ENCODE data around the gene SPIB.
A peak's percentile ranks its signal among the peaks of the same experiment; 100 is the strongest.
"Not testable (repeated sequence)": the region's sequence is repeated elsewhere in the genome, so short reads cannot be mapped to it uniquely, and the experiment has no call there.

Gene SPIB

DNA sequence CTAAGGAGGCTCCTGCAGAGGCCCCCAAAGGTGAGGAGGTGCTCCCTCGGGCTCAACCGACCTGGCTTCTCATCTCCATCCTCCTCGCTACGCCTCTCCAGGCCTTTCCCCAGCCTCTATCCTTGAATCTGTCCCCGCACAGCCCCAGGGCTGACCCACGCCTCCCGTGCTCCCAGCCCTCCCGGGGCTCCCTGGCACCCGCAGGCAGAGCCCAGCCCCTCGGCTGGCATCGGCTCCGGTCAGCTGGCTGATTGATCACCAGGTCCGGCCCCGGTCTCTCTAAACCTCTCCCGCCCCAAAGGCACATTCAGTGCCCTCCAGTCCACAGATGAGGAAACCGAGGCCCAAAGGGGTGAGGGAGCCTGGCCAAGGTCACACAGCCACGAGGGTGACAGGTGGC lies 16.5 kb downstream of the SPIB start:
- Histone ChIP-seq H3K9me3 (ENCODE audit: control insufficient read depth, low read length) (no peaks in the 10 kb centered on the region), H4K91ac (ENCODE audit: low read length) (no peak overlapping the region), H3K4me1 (ENCODE audit: control insufficient read depth, insufficient read depth, low read depth, low read length) (peaks cover 36% of the 10 kb centered on the region), H3K4me2 (ENCODE audit: low read length, poor library complexity, severe bottlenecking) (no peak overlapping the region), H2BK120ac (ENCODE audit: low read depth, low read length) (no peak overlapping the region), H2AK5ac (ENCODE audit: low read length, severe bottlenecking) (peak overlapping the region; percentile 6), H2AFZ (ENCODE audit: low read depth, low read length) (no peak overlapping the region), H3K4me3 (ENCODE audit: insufficient read depth in 1 of 2, low read depth in 1 of 2, low read length in 2 of 2) (no peak overlapping the region), H2BK15ac (ENCODE audit: low read depth, poor library complexity, severe bottlenecking) (no peak overlapping the region), H2BK12ac (ENCODE audit: low read length in 2 of 2) (no peak overlapping the region), H3K14ac (ENCODE audit: low read length in 2 of 2) (no peak overlapping the region), H3K79me1 (replicated peaks; ENCODE audit: low read length, poor library complexity, severe bottlenecking) (no peaks in the 10 kb centered on the region), H3K27me3 (ENCODE audit: control insufficient read depth in 1 of 2, insufficient read depth in 1 of 2, low read length in 2 of 2) (peaks cover 0 to 48% of the 10 kb centered on the region in 2 experiments), H3K4ac (ENCODE audit: low read depth in 1 of 2, low read length in 2 of 2) (no peak overlapping the region), H3K23ac (ENCODE audit: low read length in 2 of 2) (no peak overlapping the region), H4K8ac (ENCODE audit: low read length) (no peak overlapping the region), H3K36me3 (ENCODE audit: control insufficient read depth in 1 of 2, insufficient read depth in 2 of 2, low read depth in 1 of 2, low read length in 2 of 2) (peaks cover 0 to 8% of the 10 kb centered on the region in 2 experiments), H2BK5ac (ENCODE audit: low read depth, low read length, poor library complexity, severe bottlenecking) (no peak overlapping the region), H3K9ac (ENCODE audit: low read length) (no peak overlapping the region), H3K27ac (ENCODE audit: low read length, poor library complexity, severe bottlenecking) (no peak overlapping the region), H3K18ac (ENCODE audit: low read depth in 1 of 2, low read length in 2 of 2) (no peak overlapping the region)
- DNase-seq = no peak
- WGBS = 92% methylated on average over 13 of the region's 17 CpGs

GRCh38 chr19:50435627-50436026 lies 16.9 kb downstream of the SPIB start:
- no peak overlapping the region for H3K14ac ChIP-seq (ENCODE audit: low read length in 2 of 2)
- H3K36me3 ChIP-seq (ENCODE audit: control insufficient read depth in 1 of 2, insufficient read depth in 2 of 2, low read depth in 1 of 2, low read length in 2 of 2) = peaks cover 0 to 8% of the 10 kb centered on the region in 2 experiments
- no peak overlapping the region for H2BK15ac ChIP-seq (ENCODE audit: low read depth, poor library complexity, severe bottlenecking)
- H2BK12ac ChIP-seq (ENCODE audit: low read length in 2 of 2) = no peak overlapping the region
- H3K4me2 ChIP-seq (ENCODE audit: low read length, poor library complexity, severe bottlenecking) = no peak overlapping the region
- no peak overlapping the region for H3K27ac ChIP-seq (ENCODE audit: low read length, poor library complexity, severe bottlenecking)
- H3K79me1 ChIP-seq (replicated peaks; ENCODE audit: low read length, poor library complexity, severe bottlenecking) = no peaks in the 10 kb centered on the region
- H3K9ac ChIP-seq (ENCODE audit: low read length) = no peak overlapping the region
- no peak for DNase-seq
- no peak overlapping the region for H3K4me3 ChIP-seq (ENCODE audit: insufficient read depth in 1 of 2, low read depth in 1 of 2, low read length in 2 of 2)
- H3K18ac ChIP-seq (ENCODE audit: low read depth in 1 of 2, low read length in 2 of 2) = no peak overlapping the region
- no peak overlapping the region for H4K8ac ChIP-seq (ENCODE audit: low read length)
- H3K23ac ChIP-seq (ENCODE audit: low read length in 2 of 2) = no peak overlapping the region
- H2AFZ ChIP-seq (ENCODE audit: low read depth, low read length) = no peak overlapping the region
- H4K91ac ChIP-seq (ENCODE audit: low read length) = no peak overlapping the region
- H3K9me3 ChIP-seq (ENCODE audit: control insufficient read depth, low read length) = no peaks in the 10 kb centered on the region
- no peak overlapping the region for H2BK5ac ChIP-seq (ENCODE audit: low read depth, low read length, poor library complexity, severe bottlenecking)
- no peak overlapping the region for H2BK120ac ChIP-seq (ENCODE audit: low read depth, low read length)
- H3K27me3 ChIP-seq (ENCODE audit: control insufficient read depth in 1 of 2, insufficient read depth in 1 of 2, low read length in 2 of 2) = peaks cover 0 to 44% of the 10 kb centered on the region in 2 experiments
- H2AK5ac ChIP-seq (ENCODE audit: low read length, severe bottlenecking) = no peak overlapping the region
- H3K4ac ChIP-seq (ENCODE audit: low read depth in 1 of 2, low read length in 2 of 2) = no peak overlapping the region
- 88% methylated on average over 11 of the region's 12 CpGs for WGBS
- H3K4me1 ChIP-seq (ENCODE audit: control insufficient read depth, insufficient read depth, low read depth, low read length) = peaks cover 36% of the 10 kb centered on the region

DNA sequence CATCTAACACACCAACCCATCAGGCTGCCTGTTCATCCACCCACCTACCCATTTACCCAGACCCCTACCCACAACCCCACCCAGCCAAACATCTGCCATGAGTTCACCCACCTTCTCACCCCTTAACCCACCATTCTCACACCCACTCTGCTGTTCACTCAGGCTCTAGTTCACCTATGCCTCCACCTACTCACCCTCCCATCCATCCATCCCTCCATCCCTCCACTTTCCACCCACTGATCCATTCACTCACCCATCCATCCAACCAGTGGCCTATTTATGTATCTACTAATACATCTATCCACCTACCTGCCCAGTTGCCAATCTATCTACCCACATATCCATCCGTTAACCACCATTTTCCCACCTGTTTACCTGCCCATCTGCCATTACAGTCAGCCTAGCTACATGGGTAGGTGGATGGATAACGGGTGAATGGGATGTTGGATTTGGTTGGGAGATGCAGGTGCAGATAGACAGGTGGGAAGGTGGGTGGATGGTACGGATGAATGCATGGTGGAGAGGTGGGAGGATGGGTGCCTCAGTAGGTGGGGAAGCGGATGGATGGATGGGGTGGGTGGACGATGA lies 19.2 kb downstream of the SPIB start:
- no peak overlapping the region for H3K27ac ChIP-seq (ENCODE audit: low read length, poor library complexity, severe bottlenecking)
- H2AFZ ChIP-seq (ENCODE audit: low read depth, low read length) = no peak overlapping the region
- H3K27me3 ChIP-seq (ENCODE audit: control insufficient read depth in 1 of 2, insufficient read depth in 1 of 2, low read length in 2 of 2) = peaks cover 0 to 30% of the 10 kb centered on the region in 2 experiments
- H3K4ac ChIP-seq (ENCODE audit: low read depth in 1 of 2, low read length in 2 of 2) = no peak overlapping the region
- H3K23ac ChIP-seq (ENCODE audit: low read length in 2 of 2) = no peak overlapping the region
- no peak overlapping the region for H3K14ac ChIP-seq (ENCODE audit: low read length in 2 of 2)
- no peak overlapping the region for H3K4me3 ChIP-seq (ENCODE audit: insufficient read depth in 1 of 2, low read depth in 1 of 2, low read length in 2 of 2)
- no peak overlapping the region for H4K8ac ChIP-seq (ENCODE audit: low read length)
- H3K4me1 ChIP-seq (ENCODE audit: control insufficient read depth, insufficient read depth, low read depth, low read length) = peaks cover 25% of the 10 kb centered on the region
- H3K36me3 ChIP-seq (ENCODE audit: control insufficient read depth in 1 of 2, insufficient read depth in 2 of 2, low read depth in 1 of 2, low read length in 2 of 2) = peaks cover 0 to 8% of the 10 kb centered on the region in 2 experiments
- H2AK5ac ChIP-seq (ENCODE audit: low read length, severe bottlenecking) = no peak overlapping the region
- H2BK12ac ChIP-seq (ENCODE audit: low read length in 2 of 2) = no peak overlapping the region
- 85% methylated on average over 5 of the region's 5 CpGs for WGBS
- H3K18ac ChIP-seq (ENCODE audit: low read depth in 1 of 2, low read length in 2 of 2) = no peak overlapping the region
- no peak for DNase-seq
- H2BK5ac ChIP-seq (ENCODE audit: low read depth, low read length, poor library complexity, severe bottlenecking) = no peak overlapping the region
- H3K4me2 ChIP-seq (ENCODE audit: low read length, poor library complexity, severe bottlenecking) = no peak overlapping the region
- H3K9ac ChIP-seq (ENCODE audit: low read length) = no peak overlapping the region
- H2BK15ac ChIP-seq (ENCODE audit: low read depth, poor library complexity, severe bottlenecking) = no peak overlapping the region
- H2BK120ac ChIP-seq (ENCODE audit: low read depth, low read length) = no peak overlapping the region
- H3K9me3 ChIP-seq (ENCODE audit: control insufficient read depth, low read length) = no peaks in the 10 kb centered on the region
- H4K91ac ChIP-seq (ENCODE audit: low read length) = no peak overlapping the region
- no peaks in the 10 kb centered on the region for H3K79me1 ChIP-seq (replicated peaks; ENCODE audit: low read length, poor library complexity, severe bottlenecking)

DNA sequence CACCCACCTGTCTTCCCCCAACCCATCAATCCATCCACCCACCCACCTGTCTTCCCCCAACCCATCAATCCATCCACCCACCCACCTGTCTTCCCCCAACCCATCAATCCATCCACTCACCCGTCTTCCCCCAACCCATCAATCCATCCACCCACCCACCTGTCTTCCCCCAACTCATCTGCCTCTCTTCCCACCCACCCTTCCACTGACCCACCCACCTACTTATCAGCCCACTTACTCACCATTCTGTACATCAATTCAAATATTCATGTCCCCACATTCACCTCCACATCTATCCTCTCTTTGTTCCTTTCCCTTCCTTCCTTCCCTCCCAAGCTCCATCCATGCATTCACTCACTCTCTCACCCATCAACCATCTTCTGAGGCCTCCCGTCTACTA lies 20.4 kb downstream of the SPIB start:
- H4K91ac ChIP-seq (ENCODE audit: low read length); H3K23ac ChIP-seq (ENCODE audit: low read length in 2 of 2); H3K4me2 ChIP-seq (ENCODE audit: low read length, poor library complexity, severe bottlenecking); H4K8ac ChIP-seq (ENCODE audit: low read length); H3K4ac ChIP-seq (ENCODE audit: low read depth in 1 of 2, low read length in 2 of 2); H3K36me3 ChIP-seq (ENCODE audit: control insufficient read depth in 1 of 2, insufficient read depth in 2 of 2, low read depth in 1 of 2, low read length in 2 of 2); H3K27ac ChIP-seq (ENCODE audit: low read length, poor library complexity, severe bottlenecking); H2AFZ ChIP-seq (ENCODE audit: low read depth, low read length); DNase-seq; H2AK5ac ChIP-seq (ENCODE audit: low read length, severe bottlenecking); H3K79me1 ChIP-seq (replicated peaks; ENCODE audit: low read length, poor library complexity, severe bottlenecking); H2BK12ac ChIP-seq (ENCODE audit: low read length in 2 of 2); H2BK15ac ChIP-seq (ENCODE audit: low read depth, poor library complexity, severe bottlenecking); H3K18ac ChIP-seq (ENCODE audit: low read depth in 1 of 2, low read length in 2 of 2); H2BK5ac ChIP-seq (ENCODE audit: low read depth, low read length, poor library complexity, severe bottlenecking); H3K4me3 ChIP-seq (ENCODE audit: insufficient read depth in 1 of 2, low read depth in 1 of 2, low read length in 2 of 2); H3K14ac ChIP-seq (ENCODE audit: low read length in 2 of 2); H3K9me3 ChIP-seq (ENCODE audit: control insufficient read depth, low read length); H2BK120ac ChIP-seq (ENCODE audit: low read depth, low read length); H3K9ac ChIP-seq (ENCODE audit: low read length): not testable (repeated sequence)
- 70% methylated on average over 2 of the region's 2 CpGs for WGBS
- Histone ChIP-seq H3K27me3 (ENCODE audit: control insufficient read depth in 1 of 2, insufficient read depth in 1 of 2, low read length in 2 of 2) (peaks cover 0 to 22% of the 10 kb centered on the region in 2 experiments), H3K4me1 (ENCODE audit: control insufficient read depth, insufficient read depth, low read depth, low read length) (peaks cover 18% of the 10 kb centered on the region)

Measured in mesenchymal stem cell (in vitro differentiated cells and primary cell).